BE2C (cell line): ENCODE measurements around the gene RASA3.

Experiments used
- DNase-seq: peaks from one replicate; pipeline ENCODE4 v3.0.0-alpha.2; 2020
- H3K27me3 ChIP-seq: fragments of 250-450 bp; sonication (Bioruptor Pico); 2 replicates; pipeline ENCODE4 v1.5.1; 2020; ENCODE audit warnings: mild to moderate bottlenecking
- H3K36me3 ChIP-seq: fragments of 250-450 bp; sonication (Bioruptor Pico); 2 replicates; pipeline ENCODE4 v1.5.1; 2020; ENCODE audit warnings: mild to moderate bottlenecking
- H3K4me1 ChIP-seq: fragments of 250-450 bp; sonication (Bioruptor Pico); 2 replicates; pipeline ENCODE4 v1.5.1; 2020
- H3K4me3 ChIP-seq: 2 replicates; pipeline ENCODE4 v1.5.1; 2011; ENCODE audit warnings: low read depth, low read length
- H3K9me3 ChIP-seq: fragments of 250-450 bp; sonication (Bioruptor Pico); 2 replicates; pipeline ENCODE4 v1.5.1; 2020
- CTCF ChIP-seq: IDR thresholded peaks from 2 replicates; pipeline ENCODE4 v1.5.1; 2012; ENCODE audit warnings: mild to moderate bottlenecking, low read depth, low read length

RASA3 gene

GRCh38 chr13:113939944-113940297 lies 192.5 kb downstream of the RASA3 start:
- Histone ChIP-seq H3K4me1 (peaks cover 4% of the 10 kb centered on the region; the same call in 1 of the 2 replicates), H3K4me3 (no peak overlapping the region), H3K9me3 (no peaks in the 10 kb centered on the region), H3K27me3 (no peaks in the 10 kb centered on the region), H3K36me3 (no peaks in the 10 kb centered on the region)
- no peak for DNase-seq
- TF ChIP-seq CTCF = no peak

- Histone ChIP-seq H3K4me3 (no peak overlapping the region), H3K9me3 (no peaks in the 10 kb centered on the region), H3K36me3 (no peaks in the 10 kb centered on the region), H3K27me3 (no peaks in the 10 kb centered on the region), H3K4me1 (peaks cover 4% of the 10 kb centered on the region; the same call in 1 of the 2 replicates)
- no peak for TF ChIP-seq CTCF
- no peak for DNase-seq
These were observed 193.1 kb downstream of the RASA3 start for GRCh38 chr13:113939129-113939943.

GRCh38 chr13:113938716-113939115 lies 193.7 kb downstream of the RASA3 start:
- no peak for DNase-seq
- H3K4me1 ChIP-seq = peaks cover 4% of the 10 kb centered on the region; the same call in 1 of the 2 replicates
- no peaks in the 10 kb centered on the region for H3K36me3 ChIP-seq
- no peak overlapping the region for H3K4me3 ChIP-seq
- H3K27me3 ChIP-seq = no peaks in the 10 kb centered on the region
- no peak for TF ChIP-seq CTCF
- H3K9me3 ChIP-seq = no peaks in the 10 kb centered on the region

GRCh38 chr13:113938246-113938645 lies 194.2 kb downstream of the RASA3 start:
- Histone ChIP-seq H3K27me3 (no peaks in the 10 kb centered on the region), H3K9me3 (no peaks in the 10 kb centered on the region), H3K36me3 (no peaks in the 10 kb centered on the region), H3K4me1 (peaks cover 4% of the 10 kb centered on the region; the same call in 1 of the 2 replicates), H3K4me3 (no peak overlapping the region)
- no peak for DNase-seq
- TF ChIP-seq CTCF = no peak

- peaks cover 4% of the 10 kb centered on the region; the same call in 1 of the 2 replicates for H3K4me1 ChIP-seq
- no peaks in the 10 kb centered on the region for H3K9me3 ChIP-seq
- no peak for TF ChIP-seq CTCF
- no peak for DNase-seq
- no peaks in the 10 kb centered on the region for H3K27me3 ChIP-seq
- no peak overlapping the region for H3K4me3 ChIP-seq
- H3K36me3 ChIP-seq = no peaks in the 10 kb centered on the region
These were observed 194.8 kb downstream of the RASA3 start for GRCh38 chr13:113937527-113938180.

GRCh38 chr13:113937073-113937472 lies 195.3 kb downstream of the RASA3 start:
- TF ChIP-seq CTCF = no peak
- Histone ChIP-seq H3K27me3 (no peaks in the 10 kb centered on the region), H3K9me3 (no peaks in the 10 kb centered on the region), H3K4me1 (peaks cover 4% of the 10 kb centered on the region; the same call in 1 of the 2 replicates), H3K36me3 (no peaks in the 10 kb centered on the region), H3K4me3 (no peak overlapping the region)
- no peak for DNase-seq
